ENCODE data around the gene ADAMTS15.

Gene ADAMTS15, protein sequence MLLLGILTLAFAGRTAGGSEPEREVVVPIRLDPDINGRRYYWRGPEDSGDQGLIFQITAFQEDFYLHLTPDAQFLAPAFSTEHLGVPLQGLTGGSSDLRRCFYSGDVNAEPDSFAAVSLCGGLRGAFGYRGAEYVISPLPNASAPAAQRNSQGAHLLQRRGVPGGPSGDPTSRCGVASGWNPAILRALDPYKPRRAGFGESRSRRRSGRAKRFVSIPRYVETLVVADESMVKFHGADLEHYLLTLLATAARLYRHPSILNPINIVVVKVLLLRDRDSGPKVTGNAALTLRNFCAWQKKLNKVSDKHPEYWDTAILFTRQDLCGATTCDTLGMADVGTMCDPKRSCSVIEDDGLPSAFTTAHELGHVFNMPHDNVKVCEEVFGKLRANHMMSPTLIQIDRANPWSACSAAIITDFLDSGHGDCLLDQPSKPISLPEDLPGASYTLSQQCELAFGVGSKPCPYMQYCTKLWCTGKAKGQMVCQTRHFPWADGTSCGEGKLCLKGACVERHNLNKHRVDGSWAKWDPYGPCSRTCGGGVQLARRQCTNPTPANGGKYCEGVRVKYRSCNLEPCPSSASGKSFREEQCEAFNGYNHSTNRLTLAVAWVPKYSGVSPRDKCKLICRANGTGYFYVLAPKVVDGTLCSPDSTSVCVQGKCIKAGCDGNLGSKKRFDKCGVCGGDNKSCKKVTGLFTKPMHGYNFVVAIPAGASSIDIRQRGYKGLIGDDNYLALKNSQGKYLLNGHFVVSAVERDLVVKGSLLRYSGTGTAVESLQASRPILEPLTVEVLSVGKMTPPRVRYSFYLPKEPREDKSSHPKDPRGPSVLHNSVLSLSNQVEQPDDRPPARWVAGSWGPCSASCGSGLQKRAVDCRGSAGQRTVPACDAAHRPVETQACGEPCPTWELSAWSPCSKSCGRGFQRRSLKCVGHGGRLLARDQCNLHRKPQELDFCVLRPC

GRCh38 chr11:130448416-130449309, at the start of gene ADAMTS15:
Gene ADAMTS15, plus strand, starts transcription at chr11:130448645. Its CDS starts 329 bp downstream, at chr11:130448974.
- peak within 1 kb of the TSS; percentile 66 for H3K4me3 ChIP-seq (ENCODE audit: control insufficient read depth, low read depth, low read length)
- TF ChIP-seq CTCF (conservative IDR thresholded peaks at IDR 0.05; ENCODE audit: control insufficient read depth, insufficient read depth, low read depth, low read length): no peak
- peak; percentile 84 for DNase-seq (ENCODE audit: low read depth)

DNA sequence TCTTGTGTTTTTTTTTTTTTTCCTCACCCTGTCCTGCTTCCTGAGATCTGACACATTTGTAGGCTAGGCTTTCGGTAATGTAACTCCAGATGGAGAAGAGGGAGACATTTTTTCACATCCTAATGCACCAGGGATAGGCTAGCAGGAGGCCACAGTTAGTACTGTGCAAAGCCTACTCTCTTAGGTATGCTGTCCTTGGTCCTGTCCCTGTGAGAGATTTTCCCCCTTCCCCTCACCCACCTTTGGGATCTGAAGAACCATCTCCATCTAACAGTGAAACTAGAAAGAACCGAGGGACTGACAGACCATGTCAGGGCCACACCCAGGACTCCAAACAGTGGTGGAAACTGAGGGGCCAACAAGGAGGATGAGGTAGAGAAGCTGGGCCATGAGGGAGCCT, 49.2 kb upstream of the ADAMTS15 start:
- no peak for DNase-seq (ENCODE audit: low read depth)
- H3K4me3 ChIP-seq (ENCODE audit: control insufficient read depth, low read depth, low read length): no peak overlapping the region
- no peak for TF ChIP-seq CTCF (conservative IDR thresholded peaks at IDR 0.05; ENCODE audit: control insufficient read depth, insufficient read depth, low read depth, low read length)

DNA sequence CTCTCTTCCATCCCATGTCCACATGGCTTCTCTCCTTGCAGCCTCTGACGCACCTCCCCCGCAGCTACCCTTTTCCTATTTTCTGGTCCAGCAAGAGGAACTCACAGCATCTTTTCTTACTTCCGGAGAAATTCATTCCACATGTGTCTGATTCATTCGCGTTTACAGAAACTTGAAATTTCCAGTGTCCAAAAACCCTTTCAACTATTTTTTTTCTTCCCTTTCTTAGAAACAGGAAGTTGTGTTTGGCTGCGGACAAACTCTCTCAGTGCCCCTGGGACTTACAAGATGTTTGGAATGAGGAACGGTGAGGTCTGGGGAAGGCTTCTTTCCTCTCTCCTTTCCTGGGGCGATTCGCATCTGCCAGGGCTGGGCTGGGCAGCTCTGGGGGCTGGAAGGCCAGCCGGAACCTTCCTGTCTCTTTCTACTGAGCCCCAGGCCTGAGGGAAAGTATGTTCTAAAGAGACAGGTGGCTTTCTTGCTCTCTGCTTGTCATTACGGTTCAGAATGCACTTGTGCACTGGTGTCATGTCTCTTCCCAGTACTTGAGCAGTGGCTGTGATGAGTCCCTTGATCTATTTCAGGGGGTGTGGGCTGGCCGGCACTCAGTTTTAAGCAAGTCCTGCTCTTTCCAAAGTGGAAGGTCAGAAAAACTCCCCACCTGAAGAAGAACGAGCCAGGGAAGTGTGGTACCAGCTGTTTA, 47.5 kb upstream of the ADAMTS15 start:
- TF ChIP-seq CTCF (conservative IDR thresholded peaks at IDR 0.05; ENCODE audit: control insufficient read depth, insufficient read depth, low read depth, low read length): no peak
- H3K4me3 ChIP-seq (ENCODE audit: control insufficient read depth, low read depth, low read length): no peak overlapping the region
- peak; percentile 95 for DNase-seq (ENCODE audit: low read depth)

GRCh38 chr11:130402570-130402969, 45.9 kb upstream of the ADAMTS15 start:
- TF ChIP-seq CTCF (conservative IDR thresholded peaks at IDR 0.05; ENCODE audit: control insufficient read depth, insufficient read depth, low read depth, low read length): no peak
- DNase-seq (ENCODE audit: low read depth): no peak
- no peak overlapping the region for H3K4me3 ChIP-seq (ENCODE audit: control insufficient read depth, low read depth, low read length)

- H3K4me3 ChIP-seq (ENCODE audit: control insufficient read depth, low read depth, low read length): no peak overlapping the region
- DNase-seq (ENCODE audit: low read depth): peak; percentile 97
- TF ChIP-seq CTCF (conservative IDR thresholded peaks at IDR 0.05; ENCODE audit: control insufficient read depth, insufficient read depth, low read depth, low read length): no peak
Measured at GRCh38 chr11:130403271-130403804, 45.1 kb upstream of the ADAMTS15 start.

Measured in fibroblast of mammary gland (primary cell).